Vagina (tissue), 2 donors: ENCODE measurements around the gene ADARB2. TPM values are rescaled to one million over a fixed set of nuclear protein-coding genes. Genes with fewer than 3 reads are reported as not detected.
A peak's percentile ranks its signal among the peaks of the same experiment; 100 is the strongest.

Experiments used
- DNase-seq, 2 donors: peaks; one replicate each; pipeline ENCODE4 v3.0.0-alpha.2; 2017; ENCODE audit errors: extremely low spot score in 2 of 2
- H3K27ac ChIP-seq: fragments of 200-600 bp; sonication (generic); one replicate; pipeline ENCODE4 v1.5.1; 2019
- H3K27me3 ChIP-seq: fragments of 200-600 bp; sonication (generic); one replicate; pipeline ENCODE4 v1.5.1; 2019
- H3K36me3 ChIP-seq, 2 donors: fragments of 200-600 bp; sonication (generic); one replicate each; pipeline ENCODE4 v1.5.1; 2017 to 2019
- H3K4me1 ChIP-seq: fragments of 200-600 bp; sonication (generic); one replicate; pipeline ENCODE4 v1.5.1; 2019
- H3K4me3 ChIP-seq, 2 donors: fragments of 200-600 bp; sonication (generic); 1 replicate in 1 of 2; 2 replicates in 1 of 2; pipeline ENCODE4 v1.5.1; 2016 to 2019
- H3K9me3 ChIP-seq: fragments of 200-600 bp; sonication (generic); one replicate; pipeline ENCODE4 v1.5.1; 2019
- POLR2A ChIP-seq, 2 donors: fragments of 450-650 bp; IDR thresholded peaks; one replicate each; pipeline ENCODE4 v1.6.1; 2017; ENCODE audit warnings: antibody characterized with exemption in 2 of 2, mild to moderate bottlenecking in 2 of 2, moderate library complexity in 2 of 2
- POLR2AphosphoS5 ChIP-seq, 2 donors: sonication (generic); formaldehyde crosslinking; IDR thresholded peaks; one replicate each; pipeline ENCODE4 v1.9.0; 2017; ENCODE audit warnings: antibody characterized with exemption in 2 of 2, mild to moderate bottlenecking in 2 of 2, low read depth in 1 of 2; ENCODE audit not compliant: insufficient read depth in 1 of 2
- intact Hi-C: fragments of 100-400 bp; cut with DNase I; formaldehyde crosslinking; loops from one replicate; pipeline ENCODE4 v1.15.1; 2023
- total RNA-seq: library from RNA; depleted of rRNA; stranded (reverse); fragments of >200 nt; gene quantifications from one replicate; pipeline ENCODE4 v1.2.3, GENCODE V29; 2016
- TF ChIP-seq, protein P1 (sequence below), 3 experiments: fragments of 450-650 bp in 2 of 3; fragments of 200-600 bp in 1 of 3; sonication (generic) in 1 of 3; IDR thresholded peaks; one replicate each; pipeline ENCODE4 v1.5.1; 2017 to 2019; ENCODE audit warnings: antibody characterized with exemption in 3 of 3, mild to moderate bottlenecking in 2 of 3, moderate library complexity in 2 of 3

ADARB2 gene
- total RNA-seq, 1 donor from 2014 or later: 3.4 TPM

DNA sequence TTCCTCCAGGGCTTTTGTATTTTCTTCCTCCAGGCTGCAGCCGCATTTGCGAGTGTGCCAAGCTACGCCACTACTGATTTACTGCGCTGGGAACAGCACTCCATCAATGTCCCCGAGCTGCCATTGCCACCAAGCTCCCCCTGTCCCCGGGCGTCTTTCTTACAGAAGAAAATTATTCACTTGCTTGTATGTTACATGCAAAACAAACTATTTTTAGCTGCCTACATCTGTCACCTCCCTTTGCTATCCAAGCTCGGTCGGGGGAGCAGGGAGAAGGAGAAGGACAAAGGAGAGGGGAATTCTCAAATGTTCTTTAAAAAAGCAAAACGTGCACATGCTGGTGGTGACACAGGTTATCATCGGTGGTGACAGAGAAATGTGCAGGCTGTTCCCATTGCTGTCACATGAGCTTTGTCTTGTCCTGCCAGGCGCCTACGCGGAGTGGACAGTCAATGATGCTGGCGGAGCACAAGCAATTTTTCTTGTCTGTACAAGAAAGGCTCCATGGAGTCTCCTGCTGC is 93.1 kb downstream of the ADARB2 start:
- TF ChIP-seq POLR2A (IDR thresholded peaks at IDR 0.05) (no peak), POLR2AphosphoS5 (IDR thresholded peaks at IDR 0.05; ENCODE audit: insufficient read depth in 1 of 2, low read depth in 1 of 2) (no peak)
- TF ChIP-seq, protein P1, sequence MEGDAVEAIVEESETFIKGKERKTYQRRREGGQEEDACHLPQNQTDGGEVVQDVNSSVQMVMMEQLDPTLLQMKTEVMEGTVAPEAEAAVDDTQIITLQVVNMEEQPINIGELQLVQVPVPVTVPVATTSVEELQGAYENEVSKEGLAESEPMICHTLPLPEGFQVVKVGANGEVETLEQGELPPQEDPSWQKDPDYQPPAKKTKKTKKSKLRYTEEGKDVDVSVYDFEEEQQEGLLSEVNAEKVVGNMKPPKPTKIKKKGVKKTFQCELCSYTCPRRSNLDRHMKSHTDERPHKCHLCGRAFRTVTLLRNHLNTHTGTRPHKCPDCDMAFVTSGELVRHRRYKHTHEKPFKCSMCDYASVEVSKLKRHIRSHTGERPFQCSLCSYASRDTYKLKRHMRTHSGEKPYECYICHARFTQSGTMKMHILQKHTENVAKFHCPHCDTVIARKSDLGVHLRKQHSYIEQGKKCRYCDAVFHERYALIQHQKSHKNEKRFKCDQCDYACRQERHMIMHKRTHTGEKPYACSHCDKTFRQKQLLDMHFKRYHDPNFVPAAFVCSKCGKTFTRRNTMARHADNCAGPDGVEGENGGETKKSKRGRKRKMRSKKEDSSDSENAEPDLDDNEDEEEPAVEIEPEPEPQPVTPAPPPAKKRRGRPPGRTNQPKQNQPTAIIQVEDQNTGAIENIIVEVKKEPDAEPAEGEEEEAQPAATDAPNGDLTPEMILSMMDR (IDR thresholded peaks at IDR 0.05): no peak
- Histone ChIP-seq H3K36me3 (no peaks in the 10 kb centered on the region), H3K4me3 (no peak overlapping the region), H3K27ac (no peak overlapping the region), H3K9me3 (no peaks in the 10 kb centered on the region), H3K27me3 (no peaks in the 10 kb centered on the region), H3K4me1 (no peaks in the 10 kb centered on the region)
- intact Hi-C loops: no loop called here
- peak in 1 of 2 donors; percentile 58 for DNase-seq

DNA sequence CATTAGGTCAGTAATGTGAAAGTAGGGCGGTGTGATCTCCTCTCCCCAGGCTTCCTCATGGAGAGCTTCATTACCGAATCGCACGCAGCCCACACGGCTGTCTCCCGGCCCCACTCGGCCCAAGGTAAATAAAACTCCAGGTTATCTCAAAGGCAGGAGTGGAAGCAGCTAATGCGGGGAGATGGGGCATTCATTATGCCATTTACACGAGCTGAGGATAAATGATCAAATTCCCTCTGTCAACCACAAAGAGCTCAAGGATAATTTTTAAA is 93.5 kb downstream of the ADARB2 start:
- Histone ChIP-seq H3K4me1 (no peaks in the 10 kb centered on the region), H3K4me3 (no peak overlapping the region), H3K9me3 (no peaks in the 10 kb centered on the region), H3K36me3 (no peaks in the 10 kb centered on the region), H3K27ac (no peak overlapping the region), H3K27me3 (no peaks in the 10 kb centered on the region)
- TF ChIP-seq, protein P1 (IDR thresholded peaks at IDR 0.05): no peak
- TF ChIP-seq POLR2A (IDR thresholded peaks at IDR 0.05): no peak
- TF ChIP-seq POLR2AphosphoS5 (IDR thresholded peaks at IDR 0.05; ENCODE audit: insufficient read depth in 1 of 2, low read depth in 1 of 2): no peak
- DNase-seq: no peak
- intact Hi-C loops: no loop called here

DNA sequence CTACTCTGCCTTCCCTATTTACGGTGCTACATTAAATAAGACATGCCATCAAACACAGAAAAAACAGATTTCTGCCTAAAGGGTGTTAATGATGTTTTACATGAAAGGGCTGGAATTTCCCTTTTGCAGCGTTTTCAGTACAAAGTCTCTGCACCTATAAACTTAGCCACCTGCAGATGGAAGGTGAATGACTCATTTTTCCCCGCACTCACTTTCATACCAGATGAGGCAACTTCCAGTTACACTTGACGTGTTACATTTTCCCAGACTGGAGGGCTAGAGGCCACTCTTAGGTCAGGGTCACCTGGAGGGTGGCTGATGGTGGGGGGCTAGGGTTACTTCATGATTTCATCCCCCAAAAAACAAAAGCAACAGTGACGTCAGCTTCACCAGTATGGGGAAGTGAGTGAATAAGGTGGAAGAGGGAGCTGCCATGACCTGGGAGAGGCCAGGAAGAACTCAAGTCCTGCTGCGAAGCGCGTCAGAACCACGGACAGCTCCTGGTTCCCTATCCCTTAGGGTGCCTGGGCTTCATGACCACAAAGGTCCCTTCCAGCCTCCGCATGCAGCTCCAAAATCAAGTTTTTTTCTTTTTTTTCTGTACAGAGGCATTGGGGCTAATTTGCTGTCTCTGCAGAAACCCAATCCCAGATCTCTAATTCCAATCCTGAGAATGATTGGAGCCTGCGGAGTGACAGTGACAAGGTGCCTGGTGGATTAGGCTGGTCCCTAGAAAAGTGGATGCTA is 94.0 kb downstream of the ADARB2 start:
- Histone ChIP-seq H3K27ac (no peak overlapping the region), H3K9me3 (no peaks in the 10 kb centered on the region), H3K4me1 (no peaks in the 10 kb centered on the region), H3K36me3 (no peaks in the 10 kb centered on the region), H3K4me3 (no peak overlapping the region), H3K27me3 (no peaks in the 10 kb centered on the region)
- intact Hi-C loops: no loop called here
- TF ChIP-seq, protein P1 (IDR thresholded peaks at IDR 0.05): no peak
- no peak for TF ChIP-seq POLR2AphosphoS5 (IDR thresholded peaks at IDR 0.05; ENCODE audit: insufficient read depth in 1 of 2, low read depth in 1 of 2)
- no peak for TF ChIP-seq POLR2A (IDR thresholded peaks at IDR 0.05)
- DNase-seq: peak in 1 of 2 donors; percentile 60

DNA sequence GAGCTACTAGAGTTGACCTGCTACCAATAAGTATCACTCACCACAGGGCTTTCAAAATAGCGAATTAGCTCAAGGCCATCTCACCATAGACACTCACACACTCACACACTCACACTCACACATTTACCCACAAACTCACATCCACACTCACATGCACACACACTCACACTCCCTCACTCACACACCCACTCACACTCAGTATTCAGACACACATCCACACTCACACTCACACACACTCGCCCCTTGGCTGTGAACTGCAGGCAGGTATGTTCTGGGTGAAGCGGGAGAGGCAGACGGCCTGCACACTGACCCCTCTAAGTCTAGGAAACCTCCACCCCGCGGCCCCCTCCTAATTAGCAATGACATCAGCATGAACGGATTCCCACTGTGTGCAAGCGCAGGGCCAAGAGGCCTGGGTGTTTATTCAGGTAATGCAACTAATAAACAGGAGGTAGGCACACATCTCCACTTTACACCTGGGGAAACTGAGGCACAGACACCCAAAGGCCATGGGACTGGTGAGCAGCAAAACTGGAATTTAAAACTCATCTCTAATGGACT is 94.6 kb downstream of the ADARB2 start:
- H3K36me3 ChIP-seq: no peaks in the 10 kb centered on the region
- no peaks in the 10 kb centered on the region for H3K27me3 ChIP-seq
- DNase-seq: no peak
- H3K27ac ChIP-seq: no peak overlapping the region
- H3K4me1 ChIP-seq: no peaks in the 10 kb centered on the region
- intact Hi-C loops: no loop called here
- no peak overlapping the region for H3K4me3 ChIP-seq
- TF ChIP-seq POLR2A (IDR thresholded peaks at IDR 0.05) (no peak), POLR2AphosphoS5 (IDR thresholded peaks at IDR 0.05; ENCODE audit: insufficient read depth in 1 of 2, low read depth in 1 of 2) (no peak)
- TF ChIP-seq, protein P1 (IDR thresholded peaks at IDR 0.05): no peak
- no peaks in the 10 kb centered on the region for H3K9me3 ChIP-seq

DNA sequence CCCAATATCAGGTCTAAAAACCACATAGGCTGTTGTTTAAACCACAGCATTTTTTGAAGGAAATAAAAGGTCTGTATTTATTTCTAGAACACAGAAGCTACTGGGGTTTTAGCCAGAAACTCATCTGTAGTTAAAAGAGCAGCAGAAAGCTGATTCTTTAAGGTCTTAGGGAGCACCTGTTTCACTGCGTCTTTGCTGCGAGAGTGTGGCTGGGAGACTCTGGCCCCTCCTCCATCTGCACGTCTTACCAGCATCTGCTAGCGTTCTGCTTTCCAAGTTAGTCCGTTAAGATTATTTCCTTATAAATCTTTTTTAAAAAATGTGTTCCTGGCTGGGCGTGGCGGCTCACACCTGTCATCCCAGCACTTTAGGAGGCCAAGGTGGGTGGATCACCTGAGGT is 95.9 kb downstream of the ADARB2 start:
- no peak overlapping the region for H3K27ac ChIP-seq
- TF ChIP-seq POLR2A (IDR thresholded peaks at IDR 0.05): no peak
- no peak for TF ChIP-seq POLR2AphosphoS5 (IDR thresholded peaks at IDR 0.05; ENCODE audit: insufficient read depth in 1 of 2, low read depth in 1 of 2)
- TF ChIP-seq, protein P1 (IDR thresholded peaks at IDR 0.05): no peak
- no peaks in the 10 kb centered on the region for H3K4me1 ChIP-seq
- intact Hi-C loops: no loop called here
- no peaks in the 10 kb centered on the region for H3K27me3 ChIP-seq
- H3K4me3 ChIP-seq: no peak overlapping the region
- DNase-seq: no peak
- no peaks in the 10 kb centered on the region for H3K9me3 ChIP-seq
- no peaks in the 10 kb centered on the region for H3K36me3 ChIP-seq
